K562 (cell line): ENCODE results near the gene SLC16A6. TPM values are rescaled to one million over a fixed set of nuclear protein-coding genes. Genes with fewer than 3 reads are reported as not detected.

Source experiments
- ATAC-seq: fragments of 200-7000 bp; cut with Tn5 transposase; 3 replicates; pipeline ENCODE4 v1.9.1; 2020; ENCODE audit warnings: moderate library complexity
- BruUV-seq: library from RNA; stranded (reverse); fragments of 400-500 nt; replicated peaks from 2 replicates; lab custom pipeline; 2021; lab: Mats Ljungman, UMichigan
- CTCF ChIA-PET: fragments of 300-600 bp; formaldehyde crosslinking; extraction: SDS; loops from one replicate; lab custom pipeline; 2021; ENCODE audit warnings: low intra/inter-chr PET ratio; lab: Yijun Ruan, JAX
- POLR2A ChIA-PET: fragments of 300-600, 350-650 bp; sonication (Branson Sonifier 250); formaldehyde crosslinking; extraction: SDS; loops from one replicate; lab custom pipeline; 2021; ENCODE audit warnings: antibody characterized with exemption, inconsistent platforms; lab: Yijun Ruan, JAX
- DNase-seq, 4 experiments: peaks; one replicate each; pipeline versions ENCODE4 v3.0.0 to v3.0.0-alpha.2; 2011 to 2018; ENCODE audit warnings: low spot score in 3 of 4, mixed read lengths in 3 of 4; ENCODE audit errors: extremely low read depth in 1 of 4
- FAIRE-seq: peaks from 2 replicates; lab custom pipeline; 2011; peaks lifted over from hg19 to GRCh38; lab: Jason Lieb, UNC
- H2AFZ ChIP-seq: 2 replicates; pipeline ENCODE4 v1.6.0; 2011; ENCODE audit warnings: low read depth, low read length, control low read depth, inconsistent platforms
- H3K27ac ChIP-seq: fragments of 200-600 bp; 3 replicates; pipeline ENCODE4 v1.8.0; 2011; ENCODE audit warnings: low read depth, mild to moderate bottlenecking, control low read depth, inconsistent platforms, low read length, moderate library complexity, mixed read lengths; ENCODE audit errors: extremely low read depth
- H3K27me3 ChIP-seq, 2 experiments: fragments of 300-600 bp in 1 of 2; 2 replicates in 1 of 2; 3 replicates in 1 of 2; pipeline versions ENCODE4 v1.6.0 to v1.8.0; 2011; ENCODE audit warnings: inconsistent platforms in 2 of 2, low read length in 2 of 2, mild to moderate bottlenecking in 1 of 2, mixed read lengths in 1 of 2, moderate library complexity in 1 of 2; ENCODE audit not compliant: control insufficient read depth in 2 of 2, insufficient read depth in 2 of 2
- H3K36me3 ChIP-seq: fragments of 300-600 bp; 3 replicates; pipeline ENCODE4 v1.8.0; 2011; ENCODE audit warnings: mild to moderate bottlenecking, low read length, inconsistent platforms; ENCODE audit not compliant: control insufficient read depth, insufficient read depth
- H3K4me1 ChIP-seq, 2 experiments: fragments of 200-600 bp in 1 of 2; replicated peaks in 1 of 2; 2 replicates in 1 of 2; 3 replicates in 1 of 2; pipeline versions ENCODE4 v1.5.1 to v1.8.0; 2011; ENCODE audit warnings: inconsistent platforms in 2 of 2, low read length in 2 of 2, mild to moderate bottlenecking in 1 of 2, mixed read lengths in 1 of 2, moderate library complexity in 1 of 2; ENCODE audit not compliant: control insufficient read depth in 2 of 2, insufficient read depth in 2 of 2
- H3K4me2 ChIP-seq: 2 replicates; pipeline ENCODE4 v1.6.1; 2011; ENCODE audit warnings: low read length, control low read depth, inconsistent platforms, mixed read lengths; ENCODE audit not compliant: insufficient read depth
- H3K4me3 ChIP-seq: fragments of 200-600 bp; sonication (generic), shearing (Covaris generic); 2 replicates; pipeline ENCODE4 v1.5.1; 2016; ENCODE audit warnings: control low read depth, inconsistent platforms
- H3K79me2 ChIP-seq: fragments of 200-600 bp; 3 replicates; pipeline ENCODE4 v1.8.0; 2011; ENCODE audit warnings: low read length, inconsistent platforms; ENCODE audit not compliant: control insufficient read depth, insufficient read depth
- H3K9ac ChIP-seq, 2 experiments: 2 replicates each; pipeline versions ENCODE4 v1.6.0 to v1.6.1; 2011; ENCODE audit warnings: low read depth in 2 of 2, low read length in 2 of 2, control low read depth in 1 of 2, inconsistent platforms in 1 of 2, mild to moderate bottlenecking in 1 of 2, mixed read lengths in 1 of 2; ENCODE audit not compliant: insufficient read depth in 1 of 2
- H3K9me1 ChIP-seq: one replicate; pipeline ENCODE4 v1.6.0; 2011; ENCODE audit warnings: inconsistent platforms, mild to moderate bottlenecking, low read length, moderate library complexity; ENCODE audit not compliant: control insufficient read depth, insufficient read depth
- H3K9me3 ChIP-seq: replicated peaks from 2 replicates; pipeline ENCODE4 v1.5.1; 2011; ENCODE audit warnings: low read depth, low read length, inconsistent platforms; ENCODE audit not compliant: control insufficient read depth, insufficient read depth
- H4K20me1 ChIP-seq: replicated peaks from 2 replicates; pipeline ENCODE4 v1.6.1; 2011; ENCODE audit warnings: low read length, inconsistent platforms, mixed read lengths; ENCODE audit not compliant: control insufficient read depth, insufficient read depth
- HMG20B ChIP-seq: fragments of 250-450 bp; sonication (Bioruptor Pico); IDR thresholded peaks from 2 replicates; pipeline ENCODE4 v1.5.0; 2021; ENCODE audit warnings: mild to moderate bottlenecking
- LCOR ChIP-seq: sonication (generic); formaldehyde crosslinking; IDR thresholded peaks from 2 replicates; pipeline ENCODE4 v1.8.0; 2022; ENCODE audit warnings: mild to moderate bottlenecking, missing genetic modification reagents
- MTA3 ChIP-seq: fragments of 450-650 bp; formaldehyde crosslinking; IDR thresholded peaks from 2 replicates; pipeline ENCODE4 v1.6.1; 2017; ENCODE audit warnings: mild to moderate bottlenecking, borderline replicate concordance
- PRMT5 ChIP-seq: sonication (generic); formaldehyde crosslinking; IDR thresholded peaks from 2 replicates; pipeline ENCODE4 v1.5.0; 2020; ENCODE audit warnings: missing genetic modification reagents
- ZFX ChIP-seq: sonication (generic); formaldehyde crosslinking; IDR thresholded peaks from 2 replicates; pipeline ENCODE4 v1.8.0; 2022; ENCODE audit warnings: mild to moderate bottlenecking, missing genetic modification reagents, moderate library complexity
- ZKSCAN8 ChIP-seq: fragments of 200-800 bp; sonication (Bioruptor generic); IDR thresholded peaks from 2 replicates; pipeline ENCODE4 v1.6.1; 2016; ENCODE audit warnings: missing genetic modification characterization, missing compliant biosample characterization
- WGBS: fragments of 100-300 bp; shearing (Covaris generic); methylation state at CpG from one replicate; pipeline ENCODE4 v1.1.6; 2016; ENCODE audit warnings: low coverage, mixed read lengths; ENCODE audit not compliant: insufficient coverage; ENCODE audit errors: missing lambda C conversion rate; 5-methylcytosine and 5-hydroxymethylcytosine counted together
- in situ Hi-C: fragments of 300-500 bp; cut with MboI; formaldehyde crosslinking; loops from 4 replicates; pipeline ENCODE4 v1.15.0; 2018; ENCODE audit warnings: inconsistent platforms, mixed read lengths
- intact Hi-C: fragments of 100-400 bp; cut with micrococcal nuclease; formaldehyde crosslinking; loops from 2 replicates; pipeline ENCODE4 v1.14.2; 2022
- polyA plus RNA-seq, 8 experiments: library from polyadenylated mRNA; depleted of rRNA in 4 of 8; stranded (reverse) in 5 of 8; unstranded in 3 of 8; fragments of >200 nt; fragmentation: Nextera tagmentation in 2 of 8; fragmentation: Illumina TruSeq in 1 of 8; extraction: Ambion mirVana in 2 of 8; extraction: Trizol in 1 of 8; gene quantifications; 2 replicates each; pipeline versions ENCODE4 v1.2.1 to v1.2.3, GENCODE V29; 2011 to 2014; ENCODE audit warnings: inconsistent platforms in 1 of 8, missing spikeins in 1 of 8
- total RNA-seq, 7 experiments: library from RNA; depleted of rRNA in 6 of 7; stranded (reverse); fragments of >200 nt in 6 of 7; fragmentation: Illumina TruSeq in 2 of 7; extraction: Trizol in 2 of 7; gene quantifications; 2 replicates each; pipeline versions ENCODE4 v1.2.1 to v1.2.3, GENCODE V29; 2011 to 2021; ENCODE audit warnings: low replicate concordance in 1 of 7

SLC16A6 gene
- total and polyA plus RNA-seq, 9 of the 15 experiments (the other 6 are each of a cell fraction or from before 2014, with no cell fraction given), result 0.05 to 0.31 (median 0.15) TPM

- H3K4me3 ChIP-seq, result no peak overlapping the region
- no peak overlapping the region for H3K27ac ChIP-seq
- in situ Hi-C loops, result no loop called here
- no peaks in the 10 kb centered on the region for H3K9me1 ChIP-seq
- ChIA-PET POLR2A (no interaction called here), CTCF (no interaction called here)
- no peak for DNase-seq
- no peaks in the 10 kb centered on the region for H3K9me3 ChIP-seq
- ATAC-seq, result no peak; the same call in 2 of the 3 replicates
- no peak overlapping the region for H2AFZ ChIP-seq
- no TSS peak for BruUV-seq
- peak; percentile 26 for FAIRE-seq
- H3K27me3 ChIP-seq, result peaks cover 4 to 20% of the 10 kb centered on the region in 2 experiments; a peak in 4 of 5 replicates
- intact Hi-C loops, result no loop called here
- no peaks in the 10 kb centered on the region for H4K20me1 ChIP-seq
- H3K36me3 ChIP-seq, result no peaks in the 10 kb centered on the region
- H3K4me2 ChIP-seq, result no peak overlapping the region
- TF ChIP-seq ZFX (CRISPR knock-in tag) (no peak), PRMT5 (CRISPR knock-in tag) (no peak), ZKSCAN8 (CRISPR knock-in tag) (no peak), HMG20B (no peak), LCOR (no peak), MTA3 (no peak)
- no peaks in the 10 kb centered on the region for H3K4me1 ChIP-seq
- WGBS, result 13% methylated on average over 15 of the region's 17 CpGs
- H3K9ac ChIP-seq, result no peak overlapping the region
- H3K79me2 ChIP-seq, result no peaks in the 10 kb centered on the region
These were observed 61.9 kb downstream of the SLC16A6 start for GRCh38 chr17:68228817-68229570.
